Measurements from ENCODE around the gene ZNF853.
"Not testable (repeated sequence)": the region's sequence is repeated elsewhere in the genome, so short reads cannot be mapped to it uniquely, and the experiment has no call there.

The ZNF853 gene

DNA sequence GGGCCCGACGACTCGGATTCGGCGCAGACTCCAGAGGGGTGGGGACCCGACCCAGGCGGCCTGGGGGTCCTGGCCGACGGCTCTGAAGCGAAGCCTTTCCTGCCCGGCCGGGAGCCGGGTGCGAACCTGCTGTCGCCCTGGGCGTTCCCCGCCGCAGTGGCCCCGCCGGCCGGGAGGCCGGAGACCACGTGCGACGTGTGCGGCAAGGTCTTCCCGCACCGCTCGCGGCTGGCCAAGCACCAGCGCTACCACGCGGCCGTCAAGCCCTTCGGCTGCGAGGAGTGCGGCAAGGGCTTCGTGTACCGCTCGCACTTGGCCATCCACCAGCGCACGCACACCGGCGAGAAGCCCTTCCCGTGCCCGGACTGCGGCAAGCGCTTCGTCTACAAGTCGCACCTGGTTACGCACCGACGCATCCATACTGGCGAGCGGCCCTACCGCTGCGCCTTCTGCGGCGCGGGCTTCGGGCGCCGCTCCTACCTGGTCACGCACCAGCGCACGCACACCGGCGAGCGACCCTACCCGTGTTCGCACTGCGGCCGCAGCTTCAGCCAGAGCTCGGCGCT, 37.1 kb downstream of the ZNF853 start:
- DNase-seq (ENCODE audit: low spot score): no peak

DNA sequence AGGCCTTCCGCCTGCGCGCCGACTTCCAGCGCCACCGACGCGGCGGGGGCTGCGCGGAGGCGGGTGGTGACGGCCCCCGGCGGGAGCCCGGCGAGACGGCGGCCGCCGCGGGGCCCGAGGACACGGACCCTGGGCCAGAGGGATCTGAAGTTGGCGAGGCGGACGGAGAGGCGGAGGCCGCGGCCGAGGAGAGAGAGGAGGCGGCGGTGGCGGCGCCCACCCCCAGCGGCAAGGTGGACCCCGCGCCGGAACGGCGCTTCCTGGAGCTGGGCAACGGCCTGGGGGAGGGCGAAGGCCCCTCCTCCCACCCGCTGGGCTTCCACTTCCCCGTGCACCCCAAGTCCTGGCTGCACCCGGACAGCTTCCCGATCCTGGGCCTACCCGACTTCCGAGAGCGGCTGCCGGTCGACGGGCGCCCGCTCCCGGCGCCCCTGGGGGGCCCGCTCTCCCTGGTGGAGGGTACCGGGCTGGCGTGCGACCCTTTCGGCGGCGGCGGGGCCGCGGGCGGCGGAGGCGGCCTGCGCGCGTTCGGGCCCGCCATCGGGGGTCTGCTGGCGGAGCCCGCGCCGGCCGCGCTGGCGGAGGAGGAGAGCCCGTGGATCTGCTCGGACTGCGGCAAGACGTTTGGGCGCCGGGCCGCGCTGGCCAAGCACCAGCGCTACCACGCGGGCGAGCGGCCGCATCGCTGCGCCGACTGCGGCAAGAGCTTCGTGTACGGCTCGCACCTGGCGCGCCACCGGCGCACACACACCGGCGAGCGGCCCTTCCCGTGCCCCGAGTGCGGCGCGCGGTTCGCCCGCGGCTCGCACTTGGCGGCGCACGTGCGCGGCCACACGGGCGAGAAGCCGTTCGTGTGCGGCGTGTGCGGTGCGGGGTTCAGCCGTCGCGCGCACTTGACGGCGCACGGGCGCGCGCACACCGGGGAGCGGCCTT, 37.9 kb downstream of the ZNF853 start:
- DNase-seq (ENCODE audit: low spot score): no peak

DNA sequence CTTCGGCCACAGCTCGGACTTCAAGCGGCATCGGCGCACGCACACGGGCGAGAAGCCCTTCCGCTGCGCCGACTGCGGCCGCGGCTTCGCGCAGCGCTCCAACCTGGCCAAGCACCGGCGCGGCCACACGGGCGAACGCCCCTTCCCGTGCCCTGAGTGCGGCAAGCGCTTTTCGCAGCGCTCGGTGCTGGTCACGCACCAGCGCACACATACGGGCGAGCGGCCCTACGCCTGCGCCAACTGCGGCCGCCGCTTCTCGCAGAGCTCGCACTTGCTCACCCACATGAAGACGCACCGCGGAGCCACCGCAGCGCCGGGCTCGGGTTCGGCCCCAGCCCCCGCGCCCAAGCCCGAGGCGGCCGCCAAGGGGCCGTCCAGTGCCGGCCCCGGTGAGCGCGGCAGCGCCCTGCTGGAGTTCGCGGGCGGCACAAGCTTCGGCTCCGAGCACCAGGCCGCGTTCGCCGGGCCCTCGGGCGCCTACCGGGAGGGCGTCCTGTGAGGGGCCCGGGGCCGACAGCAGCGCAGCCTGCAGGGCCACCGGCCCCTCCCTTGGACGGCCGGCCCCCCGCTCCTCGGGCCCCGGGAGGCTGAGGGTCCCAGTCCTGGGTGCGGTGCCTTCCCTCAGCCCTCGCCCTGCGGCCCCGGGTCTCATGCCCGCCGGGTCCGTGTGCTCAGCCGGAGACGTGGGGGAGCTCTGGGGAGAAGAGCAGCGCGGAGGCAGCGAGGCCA, 38.9 kb downstream of the ZNF853 start:
- DNase-seq (ENCODE audit: low spot score): no peak

DNA sequence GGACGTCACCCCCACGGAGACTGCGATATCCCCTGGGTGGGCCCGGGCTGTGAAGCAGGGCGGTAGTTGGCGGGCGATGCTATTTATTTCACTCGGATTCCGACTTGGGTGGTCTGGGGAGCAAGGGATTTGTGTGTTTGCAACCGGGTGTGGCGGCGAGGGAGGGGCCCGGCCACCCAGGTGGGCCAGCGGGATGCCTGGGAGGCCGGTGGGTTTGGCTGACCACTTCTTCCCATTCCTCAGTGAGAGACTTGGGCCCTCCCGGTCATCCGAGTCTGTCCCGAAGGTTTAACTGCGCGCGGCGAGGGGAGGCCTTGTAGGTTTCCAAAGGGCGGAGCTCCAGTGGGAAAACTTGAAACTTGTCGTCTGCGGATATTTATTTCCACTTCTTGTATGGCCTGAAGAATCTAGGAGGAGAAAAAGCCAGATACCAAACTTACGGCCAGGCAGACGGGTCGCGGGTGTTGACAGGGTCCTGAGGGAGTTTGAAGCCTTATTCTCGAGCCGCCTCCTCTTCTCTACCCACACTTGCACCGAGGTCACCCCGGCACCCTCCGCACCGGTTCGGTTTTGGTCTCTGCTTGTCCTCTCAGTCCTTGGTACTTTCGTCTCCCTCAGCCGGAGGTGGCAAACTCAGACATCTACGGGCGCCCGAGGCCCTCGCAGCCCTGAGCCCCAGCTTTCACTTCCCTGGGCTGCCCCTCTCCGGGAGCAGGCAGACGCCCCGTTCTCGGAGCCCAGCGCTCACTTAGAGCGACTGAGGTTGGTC, 39.6 kb downstream of the ZNF853 start:
- no peak for DNase-seq (ENCODE audit: low spot score)

DNA sequence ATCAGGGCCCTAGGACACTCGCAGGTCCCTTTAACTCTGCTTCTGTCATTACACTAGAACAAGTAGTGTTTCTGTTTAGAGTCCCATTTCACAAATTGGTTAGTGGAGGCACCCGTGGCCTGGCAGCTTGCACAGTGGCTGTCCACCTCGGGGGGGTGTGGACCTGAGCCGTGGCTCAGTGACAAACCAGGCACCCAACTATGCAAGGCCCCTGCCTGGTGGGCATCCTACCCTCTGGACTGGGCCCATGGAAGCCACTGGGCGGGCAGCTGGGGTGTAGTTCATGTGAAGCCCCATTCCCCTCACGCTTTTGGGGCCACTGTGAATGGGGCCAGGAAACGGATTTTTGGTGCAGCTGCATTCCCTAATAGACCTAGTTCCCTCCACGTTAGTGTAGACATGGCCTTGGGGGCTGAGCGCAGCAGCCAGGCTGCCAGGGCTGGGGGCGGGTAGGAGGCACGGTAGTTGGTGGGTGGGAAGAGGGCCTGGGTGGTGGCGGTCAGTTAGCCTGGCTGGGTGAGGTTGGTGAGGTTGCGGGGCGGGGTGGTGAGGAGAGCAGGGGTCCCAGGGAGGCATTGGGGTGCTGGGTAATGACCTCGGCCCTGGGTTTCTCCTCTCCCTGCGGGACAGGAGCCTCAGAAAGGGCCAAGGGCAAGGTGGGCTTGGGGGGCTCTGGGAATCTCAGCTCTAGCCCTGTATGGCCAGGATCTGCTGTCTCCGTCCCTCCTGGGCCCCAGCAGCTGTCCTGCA, 40.4 kb downstream of the ZNF853 start:
- DNase-seq (ENCODE audit: low spot score): no peak

DNA sequence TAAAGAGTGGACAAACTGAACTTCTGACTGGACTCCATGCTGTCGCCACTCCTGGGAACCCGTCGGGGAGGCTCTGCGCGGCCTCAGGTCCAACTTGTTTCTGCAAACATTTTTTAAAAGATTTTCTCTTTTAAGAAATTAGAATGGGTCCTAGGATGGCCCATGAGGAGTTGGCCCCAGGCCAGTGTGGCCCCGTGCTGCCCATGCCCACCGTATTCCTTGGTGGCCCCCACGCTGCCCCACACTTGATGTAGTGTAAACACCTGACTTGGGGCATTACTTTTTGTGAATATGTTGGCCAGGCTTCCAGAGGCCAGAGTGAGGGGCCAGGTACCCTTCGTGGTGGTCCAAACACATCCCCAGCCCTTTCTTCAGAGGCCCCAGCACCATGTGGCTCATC, 41.0 kb downstream of the ZNF853 start:
- DNase-seq (ENCODE audit: low spot score): no peak

DNA sequence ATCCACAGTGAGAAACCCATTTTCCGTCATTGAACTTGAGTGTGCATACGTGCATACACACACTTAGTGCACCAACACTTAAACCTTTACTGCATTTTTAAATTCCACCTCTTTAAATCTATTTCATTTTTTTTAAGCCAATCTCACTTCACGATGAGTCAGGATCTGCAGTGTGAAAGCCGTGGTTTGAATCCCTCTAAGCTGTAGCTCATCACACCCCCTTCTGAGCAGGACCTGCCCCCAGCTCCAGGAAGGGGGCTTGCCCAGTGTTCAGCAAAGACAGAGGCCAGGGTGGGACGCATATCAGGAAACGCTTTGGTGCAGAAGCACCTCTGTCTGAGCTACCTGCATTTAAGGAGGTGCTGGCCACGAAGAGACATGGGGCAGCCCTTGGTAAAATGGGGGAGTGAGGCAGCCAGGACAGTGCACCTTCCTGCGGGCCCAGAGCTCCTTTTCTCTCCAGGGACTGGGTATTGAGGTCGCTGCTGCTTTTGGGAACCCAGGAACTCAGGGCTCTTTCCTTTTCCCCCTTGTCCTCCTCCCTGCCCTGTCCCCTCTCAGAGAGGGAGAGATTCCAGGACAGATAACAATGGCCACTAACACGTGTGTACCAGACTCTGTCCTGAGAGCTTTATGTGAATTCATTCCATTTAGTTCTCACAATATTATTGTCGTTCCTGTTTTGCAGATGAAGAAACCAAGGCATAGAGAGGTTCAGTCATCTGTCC, 43.4 kb downstream of the ZNF853 start:
- DNase-seq (ENCODE audit: low spot score): no peak

DNA sequence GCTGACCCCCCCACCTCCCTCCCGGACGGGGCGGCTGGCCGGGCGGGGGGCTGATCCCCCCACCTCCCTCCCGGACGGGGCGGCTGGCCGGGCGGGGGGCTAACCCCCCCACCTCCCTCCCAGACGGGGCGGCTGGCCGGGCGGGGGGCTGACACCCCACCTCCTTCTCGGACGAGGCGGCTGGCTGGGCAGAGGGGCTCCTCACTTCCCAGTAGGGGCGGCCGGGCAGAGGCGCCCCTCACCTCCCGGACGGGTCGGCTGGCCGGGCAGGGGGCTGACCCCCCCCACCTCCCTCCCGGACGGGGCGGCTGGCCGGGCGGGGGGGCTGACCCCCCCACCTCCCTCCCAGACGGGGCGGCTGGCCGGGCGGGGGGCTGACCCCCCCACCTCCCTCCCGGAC, 55.4 kb downstream of the ZNF853 start:
- DNase-seq (ENCODE audit: low spot score): not testable (repeated sequence)
